Activated T-helper 2 cell treated with anti-CD3 and anti-CD28 coated beads, Interferon-gamma antibody, Interleukin-2, Interleukin-4, amounts not matched to agents 10 μg/mL and 5 μg/mL and 100 μg/mL, durations not matched to agents 14 hours and 24 hours and 36 hours (primary cell): ENCODE data around the gene PCCA. TPM values are rescaled to one million over a fixed set of nuclear protein-coding genes. Genes with fewer than 3 reads are reported as not detected.

Experiments used
- DNase-seq: peaks from one replicate; pipeline ENCODE4 v3.0.0; 2021; ENCODE audit warnings: low spot score
- H3K27ac Mint-ChIP-seq: one replicate; pipeline ENCODE4 v1.8.0; 2021; ENCODE audit warnings: mixed read lengths
- H3K27me3 Mint-ChIP-seq: one replicate; pipeline ENCODE4 v1.8.0; 2021; ENCODE audit warnings: low read depth, mixed read lengths
- H3K36me3 Mint-ChIP-seq: one replicate; pipeline ENCODE4 v1.8.0; 2021; ENCODE audit warnings: low read depth, mixed read lengths
- H3K4me1 Mint-ChIP-seq: one replicate; pipeline ENCODE4 v1.8.0; 2021; ENCODE audit warnings: low read depth, mixed read lengths
- H3K4me3 Mint-ChIP-seq: one replicate; pipeline ENCODE4 v1.8.0; 2021; ENCODE audit warnings: low read depth, mild to moderate bottlenecking, moderate library complexity, mixed read lengths
- H3K9me3 Mint-ChIP-seq: one replicate; pipeline ENCODE4 v1.8.0; 2021; ENCODE audit warnings: mixed read lengths
- intact Hi-C: fragments of 100-400 bp; cut with micrococcal nuclease; formaldehyde crosslinking; loops from one replicate; pipeline ENCODE4 v1.15.1; 2023
- total RNA-seq: library from RNA; stranded (reverse); gene quantifications from 2 replicates; pipeline ENCODE4 v1.2.3, GENCODE V29; 2022

PCCA gene
- total RNA-seq, 1 donor from 2014 or later, result 6.7 TPM

DNA sequence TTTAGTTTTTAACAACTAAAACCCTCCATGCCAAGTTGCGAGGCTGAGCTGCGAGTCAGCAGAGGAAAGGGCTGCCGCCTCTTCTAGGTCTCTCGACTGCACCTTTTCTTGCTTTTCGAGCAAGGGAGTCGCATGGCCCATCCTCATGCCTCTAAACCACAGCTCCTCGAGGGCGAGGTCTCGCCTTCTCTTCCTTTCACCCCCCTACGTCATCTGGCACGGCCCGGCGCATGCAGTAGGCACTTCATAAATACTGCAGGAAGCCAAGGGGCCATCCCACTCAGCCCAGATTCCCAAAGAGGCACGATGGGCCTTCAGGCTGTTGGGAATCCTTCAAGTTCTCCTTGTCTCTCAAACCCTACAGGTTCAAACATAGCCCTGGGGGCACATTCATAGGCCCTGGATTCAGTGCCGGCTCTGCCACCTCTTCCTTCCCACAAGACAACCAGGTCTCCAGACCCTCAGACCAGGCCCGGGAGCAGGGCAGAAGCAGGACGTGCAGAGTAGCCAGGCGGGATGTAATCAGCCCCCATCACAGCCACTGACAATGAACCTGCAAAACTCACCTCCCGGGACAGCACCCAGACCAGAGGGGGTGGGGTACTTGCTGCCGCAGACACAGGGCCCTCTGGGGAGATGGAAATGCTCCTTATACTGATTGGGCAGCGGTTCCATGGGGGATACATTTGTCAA lies 458.0 kb downstream of the PCCA start:
- peaks cover 8% of the 10 kb centered on the region for H3K4me1 Mint-ChIP-seq
- H3K36me3 Mint-ChIP-seq, result no peaks in the 10 kb centered on the region
- H3K4me3 Mint-ChIP-seq, result no peak overlapping the region
- DNase-seq, result no peak
- H3K9me3 Mint-ChIP-seq, result no peaks in the 10 kb centered on the region
- H3K27ac Mint-ChIP-seq, result no peak overlapping the region
- intact Hi-C loops, result no loop called here
- H3K27me3 Mint-ChIP-seq, result no peaks in the 10 kb centered on the region

DNA sequence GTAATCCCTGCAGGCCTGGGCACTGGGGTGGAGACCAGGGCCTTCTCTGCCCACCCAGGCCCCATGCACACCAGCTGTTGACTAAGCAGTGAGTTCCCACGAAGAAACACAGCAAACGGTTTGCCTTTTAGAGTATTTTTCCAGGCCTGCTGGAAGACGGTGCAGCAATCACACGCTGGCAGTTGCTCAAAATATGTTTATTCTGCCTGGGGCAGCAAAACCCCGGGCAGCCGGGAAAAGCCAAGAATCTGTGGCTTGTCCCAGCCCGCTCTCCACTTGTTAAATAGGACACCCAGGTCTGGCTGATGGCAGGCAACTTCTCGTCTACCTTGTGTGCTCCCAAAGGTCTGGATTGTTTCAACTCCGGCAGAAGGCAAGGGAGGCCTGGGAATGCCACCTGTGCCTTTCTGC lies 458.9 kb downstream of the PCCA start:
- peaks cover 1% of the 10 kb centered on the region for H3K4me1 Mint-ChIP-seq
- no peaks in the 10 kb centered on the region for H3K27me3 Mint-ChIP-seq
- no peak for DNase-seq
- intact Hi-C loops, result no loop called here
- no peak overlapping the region for H3K4me3 Mint-ChIP-seq
- H3K36me3 Mint-ChIP-seq, result no peaks in the 10 kb centered on the region
- H3K27ac Mint-ChIP-seq, result no peak overlapping the region
- no peaks in the 10 kb centered on the region for H3K9me3 Mint-ChIP-seq

DNA sequence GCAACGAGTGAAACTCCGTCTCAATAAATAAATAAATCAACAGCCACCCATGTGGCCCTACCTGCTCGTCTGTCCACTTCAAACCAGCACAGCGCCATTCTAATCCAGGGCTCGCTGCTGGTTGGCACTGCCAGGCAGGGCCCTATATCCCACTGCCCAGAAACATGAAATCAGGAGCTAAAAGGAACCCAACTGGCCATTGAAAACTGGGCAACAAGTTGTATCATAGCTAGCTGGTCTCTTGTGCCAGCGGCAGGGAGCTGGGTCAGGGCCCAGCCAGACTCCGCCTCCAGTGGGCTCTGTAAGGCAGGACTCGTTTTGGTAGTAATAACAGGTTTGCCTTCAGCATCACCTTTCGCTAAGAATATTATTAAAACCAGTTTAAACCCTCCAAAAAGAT lies 460.4 kb downstream of the PCCA start:
- no peak for DNase-seq
- no peaks in the 10 kb centered on the region for H3K4me1 Mint-ChIP-seq
- H3K4me3 Mint-ChIP-seq, result no peak overlapping the region
- no peaks in the 10 kb centered on the region for H3K9me3 Mint-ChIP-seq
- no peaks in the 10 kb centered on the region for H3K36me3 Mint-ChIP-seq
- no peak overlapping the region for H3K27ac Mint-ChIP-seq
- peaks cover 3% of the 10 kb centered on the region for H3K27me3 Mint-ChIP-seq
- intact Hi-C loops, result no loop called here

DNA sequence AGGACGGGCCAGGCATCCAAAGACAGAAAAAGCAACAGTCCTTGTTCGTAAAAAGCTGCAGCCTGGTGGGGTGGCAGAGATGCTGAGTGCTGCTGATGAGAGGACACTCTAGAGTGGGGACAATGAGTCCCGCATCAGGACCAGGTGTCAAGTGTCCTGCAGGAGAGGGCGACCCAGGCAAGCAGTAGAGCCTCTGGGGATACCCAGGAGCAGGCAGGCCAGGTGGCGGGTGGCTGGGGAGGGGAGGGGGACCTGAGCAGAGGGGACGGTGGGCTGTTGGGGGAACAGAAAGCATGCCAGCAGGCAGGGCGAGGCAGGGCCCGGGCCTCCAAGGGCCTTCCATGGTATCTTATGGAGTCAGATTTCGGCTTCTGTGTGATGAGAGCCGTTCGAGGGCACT lies 463.9 kb downstream of the PCCA start:
- H3K27me3 Mint-ChIP-seq, result peaks cover 7% of the 10 kb centered on the region
- H3K4me1 Mint-ChIP-seq, result no peaks in the 10 kb centered on the region

DNA sequence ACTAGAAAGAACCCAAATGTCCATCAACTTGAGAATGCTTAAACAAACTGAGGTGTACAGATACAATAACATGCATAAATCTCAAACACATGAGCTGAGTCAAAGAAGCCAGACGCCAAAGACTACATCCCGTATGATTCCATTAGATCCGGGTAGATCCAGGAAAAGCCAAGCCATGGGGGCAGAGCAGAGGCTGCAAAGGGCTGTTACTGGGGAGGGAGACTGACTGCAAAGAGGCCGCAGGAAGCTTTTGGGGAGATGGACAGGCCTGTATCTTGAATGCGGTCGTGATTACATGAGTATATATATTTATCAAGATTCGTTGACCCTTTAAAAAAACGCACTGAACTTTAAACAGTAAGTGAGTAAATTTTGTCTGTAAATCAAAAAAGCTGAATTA lies 471.0 kb downstream of the PCCA start:
- no peak for DNase-seq
- Mint-ChIP-seq H3K4me1 (no peaks in the 10 kb centered on the region), H3K9me3 (no peaks in the 10 kb centered on the region), H3K27me3 (peaks cover 4% of the 10 kb centered on the region), H3K27ac (no peak overlapping the region), H3K36me3 (no peaks in the 10 kb centered on the region), H3K4me3 (no peak overlapping the region)
- intact Hi-C loops, result no loop called here

More for the DNA sequence above, 463.9 kb downstream of the PCCA start:
- no peaks in the 10 kb centered on the region for H3K9me3 Mint-ChIP-seq
- intact Hi-C loops, result no loop called here
- H3K27ac Mint-ChIP-seq, result no peak overlapping the region
- H3K4me3 Mint-ChIP-seq, result no peak overlapping the region
- no peaks in the 10 kb centered on the region for H3K36me3 Mint-ChIP-seq
- no peak for DNase-seq

DNA sequence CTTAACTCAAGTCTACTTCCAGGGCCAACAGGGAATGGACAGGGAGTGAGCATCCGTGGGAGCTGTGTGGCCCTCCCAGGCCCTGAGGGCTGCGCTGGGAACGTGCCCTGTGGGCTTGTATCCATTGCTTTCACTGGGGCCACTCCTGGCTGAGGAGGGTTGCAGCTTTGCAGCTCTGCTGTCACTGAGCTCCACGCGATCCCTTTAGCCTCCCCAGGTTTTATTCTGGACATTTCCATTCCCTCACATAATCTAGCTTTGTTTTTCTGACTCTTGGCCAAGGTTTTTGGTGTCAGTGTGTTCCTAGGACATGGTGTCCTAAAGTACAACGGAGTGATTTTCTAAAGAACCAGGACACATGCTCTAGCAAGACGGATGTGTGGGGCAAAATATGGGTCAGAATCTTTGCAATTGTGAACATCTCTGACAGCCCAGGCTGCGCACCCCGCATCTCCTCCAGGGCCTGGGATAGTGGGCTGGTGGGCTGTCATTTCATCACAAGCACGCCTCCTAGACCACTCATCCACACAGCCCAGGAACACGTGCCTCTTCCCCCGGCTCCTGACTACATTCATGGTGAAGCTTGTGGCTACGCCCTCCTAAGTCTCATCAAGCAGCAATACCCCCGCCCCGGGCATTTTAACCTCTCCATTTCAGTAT lies 471.7 kb downstream of the PCCA start:
- Mint-ChIP-seq H3K4me3 (no peak overlapping the region), H3K9me3 (no peaks in the 10 kb centered on the region), H3K36me3 (no peaks in the 10 kb centered on the region), H3K4me1 (no peaks in the 10 kb centered on the region), H3K27me3 (peaks cover 4% of the 10 kb centered on the region), H3K27ac (no peak overlapping the region)
- intact Hi-C loops, result no loop called here
- DNase-seq, result no peak

DNA sequence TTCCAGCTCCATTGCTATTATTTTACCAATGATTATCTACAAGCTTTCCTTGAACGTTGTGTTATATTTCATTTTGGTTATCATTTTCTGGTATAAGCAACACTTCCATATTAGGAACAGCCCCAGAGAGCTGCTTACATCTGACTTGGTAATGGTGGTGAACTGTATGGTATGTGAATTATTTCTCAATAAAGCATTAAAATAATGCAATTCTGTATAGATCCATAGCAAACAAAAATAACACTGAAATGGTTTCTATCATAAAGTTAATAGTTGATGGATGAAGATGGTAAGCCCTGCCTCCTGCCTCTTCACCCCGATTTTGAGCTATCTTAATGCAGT lies 472.2 kb downstream of the PCCA start:
- no peak for DNase-seq
- intact Hi-C loops, result no loop called here
- H3K9me3 Mint-ChIP-seq, result no peaks in the 10 kb centered on the region
- no peak overlapping the region for H3K27ac Mint-ChIP-seq
- H3K36me3 Mint-ChIP-seq, result no peaks in the 10 kb centered on the region
- H3K4me3 Mint-ChIP-seq, result no peak overlapping the region
- H3K4me1 Mint-ChIP-seq, result no peaks in the 10 kb centered on the region
- H3K27me3 Mint-ChIP-seq, result peaks cover 4% of the 10 kb centered on the region

DNA sequence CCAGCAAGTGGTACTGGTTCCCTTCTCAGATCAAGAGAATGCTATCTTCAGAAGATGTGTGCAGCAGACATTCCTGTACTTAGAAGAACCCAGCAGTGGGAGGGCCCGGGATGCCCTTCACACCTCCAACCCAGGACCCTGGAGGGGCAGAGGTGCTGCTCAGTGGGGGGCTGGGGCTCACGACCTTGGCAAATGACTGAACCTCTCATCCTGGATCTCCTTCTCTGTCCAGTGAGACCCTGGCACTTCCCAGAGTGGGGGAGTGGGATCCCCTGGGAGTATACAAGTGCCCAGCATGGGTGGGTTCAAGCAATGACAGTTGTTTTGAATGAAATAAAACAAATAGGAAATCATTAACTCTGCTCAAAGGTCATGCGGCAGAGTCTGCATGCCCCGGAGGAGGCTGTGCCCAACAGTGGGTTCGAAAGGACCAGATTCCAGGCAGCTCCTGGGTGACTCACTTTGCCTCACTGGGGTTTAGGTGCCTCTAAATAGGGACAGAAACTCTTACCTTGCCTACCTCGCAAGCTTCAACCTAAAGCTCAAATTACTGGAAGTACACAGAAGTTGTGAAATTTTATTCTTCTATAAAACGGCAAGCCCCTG lies 472.8 kb downstream of the PCCA start:
- H3K9me3 Mint-ChIP-seq, result no peaks in the 10 kb centered on the region
- no peak overlapping the region for H3K4me3 Mint-ChIP-seq
- intact Hi-C loops, result no loop called here
- H3K27ac Mint-ChIP-seq, result no peak overlapping the region
- peaks cover 4% of the 10 kb centered on the region for H3K27me3 Mint-ChIP-seq
- no peaks in the 10 kb centered on the region for H3K4me1 Mint-ChIP-seq
- no peaks in the 10 kb centered on the region for H3K36me3 Mint-ChIP-seq
- no peak for DNase-seq

DNA sequence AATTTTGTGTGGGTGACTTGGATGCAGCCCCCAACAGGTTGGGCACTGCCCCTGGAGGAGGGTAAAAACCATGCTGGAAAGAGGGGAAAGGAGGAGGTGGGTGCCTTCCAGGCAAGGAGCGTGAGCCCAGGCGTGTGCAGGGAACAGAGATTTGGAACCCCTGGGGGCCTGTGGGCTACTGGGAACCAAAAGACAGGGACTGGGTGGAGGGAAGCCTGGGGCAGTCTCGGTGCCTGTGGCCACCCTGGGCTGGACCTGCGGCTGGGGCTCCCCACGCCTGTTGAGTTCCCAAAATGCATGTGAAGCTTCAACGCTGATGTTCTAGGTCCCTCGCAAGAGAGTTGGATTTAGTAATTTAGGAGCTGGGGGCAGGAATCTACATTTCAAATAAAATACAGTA lies 474.9 kb downstream of the PCCA start:
- no peak for DNase-seq
- H3K27me3 Mint-ChIP-seq, result no peaks in the 10 kb centered on the region
- H3K36me3 Mint-ChIP-seq, result no peaks in the 10 kb centered on the region
- intact Hi-C loops, result no loop called here
- H3K4me3 Mint-ChIP-seq, result no peak overlapping the region
- H3K27ac Mint-ChIP-seq, result no peak overlapping the region
- no peaks in the 10 kb centered on the region for H3K4me1 Mint-ChIP-seq
- no peaks in the 10 kb centered on the region for H3K9me3 Mint-ChIP-seq

DNA sequence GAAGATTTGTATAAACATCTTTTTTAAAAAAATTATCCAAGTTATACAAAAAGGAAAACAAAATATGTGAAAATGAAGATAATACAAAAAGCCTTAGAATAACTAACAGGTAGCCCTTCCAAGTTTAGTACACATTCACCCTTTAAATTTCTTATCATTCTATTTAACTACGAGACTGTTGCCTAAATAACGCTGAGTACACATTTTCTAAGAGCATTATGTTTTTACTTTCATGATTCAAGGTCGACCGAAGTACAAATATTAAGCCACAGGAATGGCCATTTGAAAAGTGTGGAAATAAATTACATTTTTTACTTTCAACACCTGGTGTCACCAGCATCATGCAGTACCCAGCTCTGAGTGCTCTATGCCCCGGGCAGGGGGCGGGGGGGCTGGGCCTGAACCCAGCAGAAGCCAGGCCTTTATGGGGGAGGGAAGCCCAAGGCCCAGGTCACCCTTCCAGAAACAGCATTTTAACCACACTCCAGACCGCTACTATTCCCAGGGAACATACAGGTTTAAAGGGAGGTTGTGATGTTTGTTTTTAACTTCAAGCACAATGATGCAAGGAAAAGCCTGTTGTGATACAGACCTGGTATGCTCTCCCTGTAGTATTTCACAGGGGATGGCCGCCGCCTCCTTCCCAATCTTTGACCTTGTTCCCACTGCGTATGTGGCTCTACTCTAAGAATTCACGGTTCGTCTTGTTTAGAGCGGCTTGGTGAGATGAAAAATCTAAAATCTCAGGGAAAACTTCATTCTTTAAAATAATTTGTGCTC lies 475.7 kb downstream of the PCCA start:
- no peaks in the 10 kb centered on the region for H3K36me3 Mint-ChIP-seq
- H3K9me3 Mint-ChIP-seq, result no peaks in the 10 kb centered on the region
- intact Hi-C loops, result no loop called here
- H3K4me1 Mint-ChIP-seq, result no peaks in the 10 kb centered on the region
- no peak overlapping the region for H3K4me3 Mint-ChIP-seq
- DNase-seq, result no peak
- no peaks in the 10 kb centered on the region for H3K27me3 Mint-ChIP-seq
- no peak overlapping the region for H3K27ac Mint-ChIP-seq

DNA sequence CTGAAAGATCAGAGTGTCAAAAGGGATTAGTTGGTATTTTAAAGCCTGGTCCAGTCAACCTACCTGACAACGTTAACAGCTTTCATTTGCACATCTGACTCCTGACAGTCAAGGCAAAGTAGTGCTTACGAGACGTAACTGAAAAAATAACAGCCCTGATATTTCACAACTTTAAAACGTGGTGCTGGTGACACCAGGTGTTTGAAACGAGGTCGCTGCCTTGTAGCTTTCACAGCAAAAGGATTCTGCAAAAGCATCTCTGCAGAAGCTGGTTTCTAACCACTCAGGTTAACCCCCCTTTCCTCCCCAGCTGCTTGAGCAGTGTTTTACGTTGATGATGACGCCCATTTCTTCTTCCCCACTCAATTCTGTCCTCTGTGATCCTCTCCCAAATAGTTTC lies 476.4 kb downstream of the PCCA start:
- Mint-ChIP-seq H3K27me3 (no peaks in the 10 kb centered on the region), H3K4me1 (no peaks in the 10 kb centered on the region), H3K4me3 (no peak overlapping the region), H3K27ac (no peak overlapping the region), H3K9me3 (no peaks in the 10 kb centered on the region), H3K36me3 (no peaks in the 10 kb centered on the region)
- intact Hi-C loops, result no loop called here
- DNase-seq, result no peak

DNA sequence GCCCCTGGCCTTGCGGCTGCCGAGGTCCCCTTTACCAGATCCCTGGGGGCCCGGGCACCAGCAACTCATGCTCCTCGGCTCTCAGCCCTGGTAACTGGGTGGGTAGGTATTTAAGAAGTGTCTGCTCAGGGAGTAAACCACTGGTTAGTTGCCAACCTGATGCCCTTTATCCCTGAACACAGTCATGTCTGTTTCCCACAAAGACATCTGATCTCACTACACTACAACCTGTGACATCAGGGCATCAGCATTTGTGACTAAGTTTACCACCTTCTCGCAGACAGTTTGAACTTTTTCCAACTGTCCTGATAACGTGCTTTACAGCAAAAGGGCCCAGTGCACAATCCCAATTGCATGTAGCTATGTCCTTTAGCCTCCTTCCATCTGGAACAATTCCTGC lies 477.6 kb downstream of the PCCA start:
- Mint-ChIP-seq H3K27ac (no peak overlapping the region), H3K4me3 (no peak overlapping the region), H3K4me1 (no peaks in the 10 kb centered on the region), H3K9me3 (no peaks in the 10 kb centered on the region), H3K27me3 (no peaks in the 10 kb centered on the region), H3K36me3 (no peaks in the 10 kb centered on the region)
- intact Hi-C loops, result no loop called here
- no peak for DNase-seq

DNA sequence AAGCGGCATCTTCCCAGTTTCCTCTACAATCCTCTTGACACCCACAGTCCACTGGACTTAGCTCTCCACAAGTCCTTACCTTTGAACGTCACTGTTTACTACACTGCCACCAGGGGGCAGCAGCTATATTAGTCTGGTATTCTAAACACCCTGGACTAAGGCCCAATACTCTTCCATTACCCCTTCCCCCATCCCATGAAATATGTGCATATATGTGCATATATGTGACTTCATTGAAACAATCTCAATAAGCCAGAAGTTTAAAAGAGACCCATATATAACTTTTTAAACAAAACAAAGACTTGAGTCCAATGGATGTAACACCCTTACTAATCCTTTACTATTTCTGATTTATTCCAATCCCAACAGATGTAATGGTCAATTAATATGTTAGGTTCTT lies 484.2 kb downstream of the PCCA start:
- Mint-ChIP-seq H3K9me3 (no peaks in the 10 kb centered on the region), H3K27me3 (no peaks in the 10 kb centered on the region), H3K27ac (no peak overlapping the region), H3K36me3 (no peaks in the 10 kb centered on the region), H3K4me1 (peaks cover 16% of the 10 kb centered on the region), H3K4me3 (no peak overlapping the region)
- intact Hi-C loops, result loop anchor here (1.0 to 2.0 kb wide), 3 partner anchors 15 to 554 kb away; partner anchors contain the start of gene GGACT
- DNase-seq, result peak; percentile 47
